ENCODE data around the gene SLC16A14.

Gene SLC16A14

DNA sequence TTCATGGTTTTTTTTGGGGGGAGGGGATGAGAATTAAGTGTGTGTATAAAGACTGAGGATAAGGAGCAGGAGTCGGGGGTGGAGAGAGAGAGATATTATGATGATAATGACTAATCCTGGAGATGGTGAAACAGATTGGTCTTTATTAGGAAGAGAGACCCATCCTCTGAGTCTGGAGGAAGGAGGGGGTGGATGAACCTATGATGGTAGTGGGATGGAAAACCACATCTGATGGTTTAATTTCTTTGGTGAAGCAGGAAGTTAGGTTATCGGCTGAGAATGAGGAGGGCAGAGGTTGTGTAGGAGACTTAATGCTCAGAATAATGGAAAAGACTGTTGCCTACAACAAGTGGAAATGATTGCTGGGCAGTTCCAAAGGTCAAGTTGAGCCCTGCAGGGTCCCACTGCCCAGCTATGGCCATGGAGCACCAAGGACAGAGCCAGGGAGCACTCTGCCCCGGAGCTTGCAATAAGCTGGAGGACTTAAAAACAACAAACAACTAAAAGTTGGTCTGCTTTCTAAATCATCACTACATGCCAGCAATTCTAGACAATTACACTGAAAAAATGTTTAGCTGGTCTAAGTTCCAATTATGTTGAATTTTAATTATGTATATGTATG, 7.9 kb downstream of the SLC16A14 start:
- peaks cover 15% of the 10 kb centered on the region; the same call in 1 of the 2 replicates for H3K9me3 ChIP-seq (ENCODE audit: insufficient read depth, low read length)
- no peak for DNase-seq (ENCODE audit: low read depth, low spot score)
- H3K9ac ChIP-seq (ENCODE audit: insufficient read length, low read depth), result no peak overlapping the region
- H3K4me1 ChIP-seq (ENCODE audit: insufficient read depth, insufficient read length), result no peaks in the 10 kb centered on the region
- H3K36me3 ChIP-seq (ENCODE audit: insufficient read depth, insufficient read length, low read length), result no peaks in the 10 kb centered on the region
- TF ChIP-seq SUZ12 (IDR thresholded peaks at IDR 0.05; ENCODE audit: extremely low read depth, insufficient read depth, insufficient read length) (no peak), YY1 (IDR thresholded peaks at IDR 0.05; ENCODE audit: insufficient read depth, insufficient read length) (no peak), ZNF274 (IDR thresholded peaks at IDR 0.05; ENCODE audit: low read depth, low read length) (no peak)
- H3K27me3 ChIP-seq (ENCODE audit: insufficient read depth, insufficient read length), result no peaks in the 10 kb centered on the region
- no peak overlapping the region for H3K4me3 ChIP-seq (ENCODE audit: insufficient read length, low read depth)

- Histone ChIP-seq H3K9me3 (ENCODE audit: insufficient read depth, low read length) (peaks cover 2% of the 10 kb centered on the region; the same call in 1 of the 2 replicates), H3K9ac (ENCODE audit: insufficient read length, low read depth) (no peak overlapping the region), H3K36me3 (ENCODE audit: insufficient read depth, insufficient read length, low read length) (no peaks in the 10 kb centered on the region), H3K27me3 (ENCODE audit: insufficient read depth, insufficient read length) (no peaks in the 10 kb centered on the region), H3K4me3 (ENCODE audit: insufficient read length, low read depth) (no peak overlapping the region), H3K4me1 (ENCODE audit: insufficient read depth, insufficient read length) (no peaks in the 10 kb centered on the region)
- no peak for TF ChIP-seq ZNF274 (IDR thresholded peaks at IDR 0.05; ENCODE audit: low read depth, low read length)
- no peak for TF ChIP-seq SUZ12 (IDR thresholded peaks at IDR 0.05; ENCODE audit: extremely low read depth, insufficient read depth, insufficient read length)
- no peak for TF ChIP-seq YY1 (IDR thresholded peaks at IDR 0.05; ENCODE audit: insufficient read depth, insufficient read length)
- no peak for DNase-seq (ENCODE audit: low read depth, low spot score)
Observed at GRCh38 chr2:230053753-230054478, 14.8 kb downstream of the SLC16A14 start.

DNA sequence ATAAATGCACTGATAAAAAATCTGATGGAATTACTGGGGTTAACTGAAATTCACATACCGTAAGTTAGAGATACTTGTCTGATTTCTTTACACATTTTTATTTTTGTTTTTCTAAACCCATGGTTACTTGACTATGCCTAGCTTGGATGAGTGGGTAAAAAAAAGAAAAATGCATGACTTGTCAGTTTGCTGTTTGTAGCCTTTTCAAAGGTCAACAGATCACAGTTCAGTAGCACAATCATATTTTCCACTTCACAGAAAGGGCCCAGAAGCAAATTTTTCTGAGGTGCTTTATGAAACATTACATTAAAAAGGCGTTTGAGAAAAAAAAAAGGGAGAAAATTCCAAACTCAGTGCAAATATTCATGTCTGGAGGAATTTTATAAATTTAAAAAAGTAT, 16.4 kb downstream of the SLC16A14 start:
- TF ChIP-seq YY1 (IDR thresholded peaks at IDR 0.05; ENCODE audit: insufficient read depth, insufficient read length) (no peak), ZNF274 (IDR thresholded peaks at IDR 0.05; ENCODE audit: low read depth, low read length) (no peak), SUZ12 (IDR thresholded peaks at IDR 0.05; ENCODE audit: extremely low read depth, insufficient read depth, insufficient read length) (no peak)
- Histone ChIP-seq H3K9me3 (ENCODE audit: insufficient read depth, low read length) (no peaks in the 10 kb centered on the region), H3K4me3 (ENCODE audit: insufficient read length, low read depth) (no peak overlapping the region), H3K27me3 (ENCODE audit: insufficient read depth, insufficient read length) (no peaks in the 10 kb centered on the region), H3K36me3 (ENCODE audit: insufficient read depth, insufficient read length, low read length) (no peaks in the 10 kb centered on the region), H3K9ac (ENCODE audit: insufficient read length, low read depth) (no peak overlapping the region), H3K4me1 (ENCODE audit: insufficient read depth, insufficient read length) (no peaks in the 10 kb centered on the region)
- no peak for DNase-seq (ENCODE audit: low read depth, low spot score)

DNA sequence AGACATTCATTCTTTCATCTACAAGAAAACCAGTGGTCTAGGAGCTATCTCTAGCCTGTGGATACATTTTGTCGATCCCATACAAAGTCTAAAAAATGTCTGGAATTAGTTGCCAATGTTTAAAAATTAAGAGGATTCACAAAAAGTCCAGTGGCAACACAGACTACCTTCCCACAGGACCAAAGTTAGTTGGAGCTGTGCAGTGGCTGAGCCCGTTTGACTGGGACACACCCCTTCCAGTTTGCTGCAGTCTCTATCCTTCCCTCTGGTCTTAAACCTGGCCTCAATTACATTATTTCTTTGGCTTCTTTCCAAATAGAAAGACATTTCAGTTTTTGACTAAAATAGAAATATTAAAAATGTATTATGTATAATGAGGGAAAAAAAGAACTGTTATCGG, 18.6 kb downstream of the SLC16A14 start:
- H3K4me1 ChIP-seq (ENCODE audit: insufficient read depth, insufficient read length), result no peaks in the 10 kb centered on the region
- no peaks in the 10 kb centered on the region for H3K27me3 ChIP-seq (ENCODE audit: insufficient read depth, insufficient read length)
- no peaks in the 10 kb centered on the region for H3K36me3 ChIP-seq (ENCODE audit: insufficient read depth, insufficient read length, low read length)
- DNase-seq (ENCODE audit: low read depth, low spot score), result no peak
- no peak overlapping the region for H3K4me3 ChIP-seq (ENCODE audit: insufficient read length, low read depth)
- no peaks in the 10 kb centered on the region for H3K9me3 ChIP-seq (ENCODE audit: insufficient read depth, low read length)
- H3K9ac ChIP-seq (ENCODE audit: insufficient read length, low read depth), result no peak overlapping the region
- TF ChIP-seq YY1 (IDR thresholded peaks at IDR 0.05; ENCODE audit: insufficient read depth, insufficient read length), result no peak
- TF ChIP-seq SUZ12 (IDR thresholded peaks at IDR 0.05; ENCODE audit: extremely low read depth, insufficient read depth, insufficient read length), result no peak
- no peak for TF ChIP-seq ZNF274 (IDR thresholded peaks at IDR 0.05; ENCODE audit: low read depth, low read length)

GRCh38 chr2:230048010-230048671, 20.6 kb downstream of the SLC16A14 start:
- Histone ChIP-seq H3K9me3 (ENCODE audit: insufficient read depth, low read length) (no peaks in the 10 kb centered on the region), H3K4me3 (ENCODE audit: insufficient read length, low read depth) (no peak overlapping the region), H3K36me3 (ENCODE audit: insufficient read depth, insufficient read length, low read length) (no peaks in the 10 kb centered on the region), H3K27me3 (ENCODE audit: insufficient read depth, insufficient read length) (no peaks in the 10 kb centered on the region), H3K9ac (ENCODE audit: insufficient read length, low read depth) (no peak overlapping the region), H3K4me1 (ENCODE audit: insufficient read depth, insufficient read length) (no peaks in the 10 kb centered on the region)
- TF ChIP-seq ZNF274 (IDR thresholded peaks at IDR 0.05; ENCODE audit: low read depth, low read length), result no peak
- TF ChIP-seq YY1 (IDR thresholded peaks at IDR 0.05; ENCODE audit: insufficient read depth, insufficient read length), result no peak
- no peak for TF ChIP-seq SUZ12 (IDR thresholded peaks at IDR 0.05; ENCODE audit: extremely low read depth, insufficient read depth, insufficient read length)
- no peak for DNase-seq (ENCODE audit: low read depth, low spot score)

DNA sequence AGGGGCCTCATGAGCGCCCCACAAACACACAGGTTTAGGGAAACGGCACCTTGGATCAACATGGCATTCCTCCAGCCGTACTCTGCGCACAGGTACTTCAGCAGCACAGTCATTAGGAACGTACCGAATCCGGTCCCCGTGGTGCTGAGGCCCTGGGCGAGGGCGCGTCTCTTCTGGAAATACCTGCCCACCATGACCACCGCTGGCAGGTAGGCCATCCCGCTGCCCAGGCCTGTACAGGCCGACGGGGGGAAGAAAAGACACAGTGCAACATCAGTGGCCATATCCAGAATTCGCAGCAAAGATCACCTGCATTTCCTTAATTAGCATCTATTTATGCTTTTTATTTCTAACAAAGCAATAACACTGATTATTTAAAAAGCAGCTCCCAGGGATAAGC, 22.2 kb downstream of the SLC16A14 start:
- Histone ChIP-seq H3K4me3 (ENCODE audit: insufficient read length, low read depth) (no peak overlapping the region), H3K27me3 (ENCODE audit: insufficient read depth, insufficient read length) (no peaks in the 10 kb centered on the region), H3K4me1 (ENCODE audit: insufficient read depth, insufficient read length) (no peaks in the 10 kb centered on the region), H3K9ac (ENCODE audit: insufficient read length, low read depth) (no peak overlapping the region), H3K36me3 (ENCODE audit: insufficient read depth, insufficient read length, low read length) (no peaks in the 10 kb centered on the region), H3K9me3 (ENCODE audit: insufficient read depth, low read length) (no peaks in the 10 kb centered on the region)
- DNase-seq (ENCODE audit: low read depth, low spot score), result no peak
- no peak for TF ChIP-seq SUZ12 (IDR thresholded peaks at IDR 0.05; ENCODE audit: extremely low read depth, insufficient read depth, insufficient read length)
- no peak for TF ChIP-seq YY1 (IDR thresholded peaks at IDR 0.05; ENCODE audit: insufficient read depth, insufficient read length)
- no peak for TF ChIP-seq ZNF274 (IDR thresholded peaks at IDR 0.05; ENCODE audit: low read depth, low read length)

GRCh38 chr2:230043461-230043860, 25.3 kb downstream of the SLC16A14 start:
- H3K27me3 ChIP-seq (ENCODE audit: insufficient read depth, insufficient read length), result no peaks in the 10 kb centered on the region
- no peaks in the 10 kb centered on the region for H3K36me3 ChIP-seq (ENCODE audit: insufficient read depth, insufficient read length, low read length)
- H3K9ac ChIP-seq (ENCODE audit: insufficient read length, low read depth), result no peak overlapping the region
- DNase-seq (ENCODE audit: low read depth, low spot score), result no peak
- no peaks in the 10 kb centered on the region for H3K4me1 ChIP-seq (ENCODE audit: insufficient read depth, insufficient read length)
- TF ChIP-seq YY1 (IDR thresholded peaks at IDR 0.05; ENCODE audit: insufficient read depth, insufficient read length) (no peak), ZNF274 (IDR thresholded peaks at IDR 0.05; ENCODE audit: low read depth, low read length) (no peak), SUZ12 (IDR thresholded peaks at IDR 0.05; ENCODE audit: extremely low read depth, insufficient read depth, insufficient read length) (no peak)
- no peak overlapping the region for H3K4me3 ChIP-seq (ENCODE audit: insufficient read length, low read depth)
- no peaks in the 10 kb centered on the region for H3K9me3 ChIP-seq (ENCODE audit: insufficient read depth, low read length)

Data from NT2/D1 (cell line).